H1 (cell line): ENCODE data around the gene GRIA3. TPM values are rescaled to one million over a fixed set of nuclear protein-coding genes. Genes with fewer than 3 reads are reported as not detected.

Experiments used
- CTCF ChIA-PET: fragments of 300-600 bp; sonication (Branson Sonifier 250); formaldehyde crosslinking; loops from one replicate; lab custom pipeline; 2021; ENCODE audit not compliant: partially characterized antibody; lab: Charles Lee
- POLR2A ChIA-PET: fragments of 300-600 bp; sonication (Branson Sonifier 250); formaldehyde crosslinking; loops from one replicate; lab custom pipeline; 2021; ENCODE audit warnings: inconsistent platforms; ENCODE audit not compliant: partially characterized antibody; lab: Charles Lee
- DNase-seq, 2 experiments: peaks; one replicate each; pipeline versions ENCODE4 v3.0.0 to v3.0.0-alpha.2; 2010 to 2022; ENCODE audit warnings: low spot score in 2 of 2, low read depth in 1 of 2, mixed read lengths in 1 of 2
- FAIRE-seq: peaks from 2 replicates; lab custom pipeline; 2011; peaks lifted over from hg19 to GRCh38; lab: Jason Lieb, UNC
- H2AFZ ChIP-seq: 2 replicates; pipeline ENCODE4 v1.8.1; 2012; ENCODE audit warnings: low read length, inconsistent platforms
- H2AK5ac ChIP-seq: 2 replicates; pipeline ENCODE4 v1.6.1; 2013; ENCODE audit warnings: low read depth, low read length
- H2BK120ac ChIP-seq: replicated peaks from 2 replicates; pipeline ENCODE3; 2013; ENCODE audit warnings: low read depth, low read length, inconsistent platforms
- H2BK12ac ChIP-seq: 2 replicates; pipeline ENCODE4 v1.6.1; 2013; ENCODE audit warnings: low read depth, low read length
- H2BK15ac ChIP-seq: 2 replicates; pipeline ENCODE4 v1.6.1; 2013; ENCODE audit warnings: low read length
- H2BK20ac ChIP-seq: 2 replicates; pipeline ENCODE4 v1.6.1; 2013; ENCODE audit warnings: low read length
- H2BK5ac ChIP-seq: 2 replicates; pipeline ENCODE4 v1.6.1; 2013; ENCODE audit warnings: low read depth, low read length
- H3K14ac ChIP-seq: 2 replicates; pipeline ENCODE4 v1.6.1; 2013; ENCODE audit warnings: inconsistent platforms; ENCODE audit not compliant: insufficient read length
- H3K18ac ChIP-seq: 2 replicates; pipeline ENCODE4 v1.6.1; 2013; ENCODE audit warnings: low read length; ENCODE audit errors: extremely low read depth
- H3K23ac ChIP-seq: 2 replicates; pipeline ENCODE4 v1.6.1; 2013; ENCODE audit warnings: inconsistent platforms; ENCODE audit not compliant: insufficient read length
- H3K23me2 ChIP-seq: 2 replicates; pipeline ENCODE4 v1.6.1; 2013; ENCODE audit warnings: low read depth, low read length
- H3K27ac ChIP-seq: 2 replicates; pipeline ENCODE4 v1.6.1; 2011; ENCODE audit warnings: low read depth, low read length, inconsistent platforms
- H3K27me3 ChIP-seq, 4 experiments: replicated peaks in 1 of 4; 1 replicate in 1 of 4; 2 replicates in 3 of 4; pipeline versions ENCODE4 v1.6.1 to v1.8.1; 2011 to 2013; ENCODE audit warnings: low read length in 3 of 4, mild to moderate bottlenecking in 3 of 4, inconsistent platforms in 2 of 4, mixed read lengths in 2 of 4, moderate library complexity in 1 of 4; ENCODE audit not compliant: control insufficient read depth in 3 of 4, insufficient read depth in 3 of 4; ENCODE audit errors: extremely low read depth in 1 of 4
- H3K36me3 ChIP-seq, 4 experiments: 2 replicates each; pipeline versions ENCODE4 v1.6.1 to v1.8.1; 2011 to 2013; ENCODE audit warnings: mild to moderate bottlenecking in 4 of 4, low read length in 3 of 4, moderate library complexity in 2 of 4, control low read depth in 1 of 4, inconsistent platforms in 1 of 4; ENCODE audit not compliant: insufficient read depth in 4 of 4, control insufficient read depth in 2 of 4
- H3K4ac ChIP-seq: replicated peaks from 2 replicates; pipeline ENCODE3; 2013; ENCODE audit warnings: low read length, low read depth, mixed read lengths, inconsistent platforms; ENCODE audit not compliant: insufficient read length
- H3K4me1 ChIP-seq, 4 experiments: replicated peaks in 1 of 4; 1 replicate in 1 of 4; 2 replicates in 3 of 4; pipeline versions ENCODE4 v1.6.1 to v1.8.1; 2011 to 2013; ENCODE audit warnings: low read length in 3 of 4, inconsistent platforms in 2 of 4, mixed read lengths in 1 of 4; ENCODE audit not compliant: insufficient read depth in 4 of 4, control insufficient read depth in 3 of 4
- H3K4me2 ChIP-seq, 2 experiments: 2 replicates each; pipeline versions ENCODE4 v1.6.1 to v1.8.1; 2011 to 2013; ENCODE audit warnings: low read depth in 2 of 2, low read length in 2 of 2, control low read depth in 1 of 2, inconsistent platforms in 1 of 2, mild to moderate bottlenecking in 1 of 2; ENCODE audit not compliant: insufficient read depth in 1 of 2
- H3K4me3 ChIP-seq, 4 experiments: fragments of 200-600, 300-600 bp in 1 of 4; sonication (generic), shearing (Covaris generic), sonication (Bioruptor Twin) in 1 of 4; 2 replicates each; pipeline versions ENCODE4 v1.5.1 to v1.8.1; 2011 to 2016; ENCODE audit warnings: low read length in 4 of 4, low read depth in 3 of 4, control low read depth in 2 of 4, inconsistent platforms in 2 of 4, mild to moderate bottlenecking in 2 of 4, mixed read lengths in 1 of 4, moderate library complexity in 1 of 4; ENCODE audit not compliant: insufficient read depth in 2 of 4; ENCODE audit errors: extremely low read depth in 1 of 4
- H3K56ac ChIP-seq: replicated peaks from 2 replicates; pipeline ENCODE3; 2013; ENCODE audit warnings: low read depth, mild to moderate bottlenecking, mixed read lengths, low read length, inconsistent platforms; ENCODE audit not compliant: insufficient read length
- H3K79me1 ChIP-seq: 2 replicates; pipeline ENCODE4 v1.6.1; 2013; ENCODE audit warnings: low read depth, low read length, control low read depth
- H3K79me2 ChIP-seq, 2 experiments: 2 replicates each; pipeline versions ENCODE4 v1.6.1 to v1.8.1; 2012 to 2013; ENCODE audit warnings: low read length in 2 of 2, mild to moderate bottlenecking in 2 of 2, inconsistent platforms in 1 of 2; ENCODE audit not compliant: insufficient read depth in 2 of 2, control insufficient read depth in 1 of 2
- H3K9ac ChIP-seq, 4 experiments: replicated peaks in 1 of 4; 1 replicate in 1 of 4; 2 replicates in 3 of 4; pipeline versions ENCODE4 v1.6.1 to v1.8.1; 2011 to 2013; ENCODE audit warnings: low read depth in 3 of 4, low read length in 3 of 4, control low read depth in 2 of 4, mild to moderate bottlenecking in 2 of 4, moderate library complexity in 2 of 4, inconsistent platforms in 1 of 4; ENCODE audit errors: extremely low read depth in 1 of 4
- H3K9me3 ChIP-seq, 2 experiments: 2 replicates each; pipeline versions ENCODE4 v1.6.1 to v1.8.1; 2012 to 2013; ENCODE audit warnings: mild to moderate bottlenecking in 2 of 2, moderate library complexity in 2 of 2, control low read depth in 1 of 2, inconsistent platforms in 1 of 2, low read depth in 1 of 2, low read length in 1 of 2, mixed read lengths in 1 of 2; ENCODE audit not compliant: insufficient read depth in 2 of 2
- H4K20me1 ChIP-seq, 2 experiments: replicated peaks in 1 of 2; 2 replicates each; pipeline versions ENCODE3 to v1.8.1; 2011 to 2013; ENCODE audit warnings: inconsistent platforms in 2 of 2, low read length in 2 of 2, mild to moderate bottlenecking in 1 of 2; ENCODE audit not compliant: insufficient read depth in 2 of 2, control insufficient read depth in 1 of 2
- H4K5ac ChIP-seq: 2 replicates; pipeline ENCODE4 v1.6.1; 2013; ENCODE audit warnings: low read length, low read depth, mixed read lengths, inconsistent platforms; ENCODE audit not compliant: insufficient read length
- H4K8ac ChIP-seq: 2 replicates; pipeline ENCODE4 v1.8.0; 2013; ENCODE audit warnings: mild to moderate bottlenecking, moderate library complexity, low read length, inconsistent platforms; ENCODE audit not compliant: insufficient read depth; ENCODE audit errors: extremely low read depth
- H4K91ac ChIP-seq: replicated peaks from 2 replicates; pipeline ENCODE3; 2013; ENCODE audit warnings: low read length, mixed read lengths, inconsistent platforms; ENCODE audit not compliant: insufficient read length
- BACH1 ChIP-seq: IDR thresholded peaks from 2 replicates; pipeline ENCODE4 v1.6.1; 2012; ENCODE audit warnings: low read length, improper control_type of control experiment
- CBX5 ChIP-seq: fragments of 300-800, 300-1000 bp; sonication (generic); IDR thresholded peaks from 2 replicates; pipeline ENCODE4 v1.7.1; 2016; ENCODE audit warnings: antibody characterized with exemption, low read length, low read depth
- CEBPB ChIP-seq: IDR thresholded peaks from 2 replicates; pipeline ENCODE4 v1.6.1; 2012; ENCODE audit warnings: low read depth, low read length
- CTBP2 ChIP-seq: IDR thresholded peaks from 2 replicates; pipeline ENCODE4 v1.7.0; 2011; ENCODE audit warnings: borderline replicate concordance, mild to moderate bottlenecking, moderate library complexity, mixed read lengths, low read length; ENCODE audit not compliant: insufficient read depth, insufficient read length
- GTF2F1 ChIP-seq: IDR thresholded peaks from 2 replicates; pipeline ENCODE4 v1.6.1; 2012; ENCODE audit warnings: low read depth, low read length, improper control_type of control experiment, borderline replicate concordance
- HDAC2 ChIP-seq, 2 experiments: fragments of 300-600 bp in 1 of 2; sonication (generic) in 1 of 2; IDR thresholded peaks; 2 replicates each; pipeline ENCODE4 v1.6.1; 2011 to 2012; ENCODE audit warnings: low read depth in 2 of 2, low read length in 2 of 2, mild to moderate bottlenecking in 2 of 2, moderate library complexity in 2 of 2, borderline replicate concordance in 1 of 2, inconsistent platforms in 1 of 2
- KDM4A ChIP-seq: IDR thresholded peaks from one replicate; pipeline ENCODE4 v1.7.1; 2012; ENCODE audit warnings: low read depth, mild to moderate bottlenecking, moderate library complexity, low read length, inconsistent platforms; ENCODE audit not compliant: severe bottlenecking
- NANOG ChIP-seq: IDR thresholded peaks from 2 replicates; pipeline ENCODE4 v1.6.1; 2011; ENCODE audit warnings: low read length, low read depth, mild to moderate bottlenecking, inconsistent platforms; ENCODE audit not compliant: insufficient read depth, poor library complexity, severe bottlenecking
- POLR2AphosphoS5 ChIP-seq: IDR thresholded peaks from 2 replicates; pipeline ENCODE4 v1.6.1; 2011; ENCODE audit warnings: low read depth, low read length
- SIN3A ChIP-seq, 2 experiments: IDR thresholded peaks in 1 of 2; conservative IDR thresholded peaks in 1 of 2; 2 replicates each; pipeline ENCODE4 v1.6.1; 2011 to 2012; ENCODE audit warnings: low read length in 2 of 2, improper control_type of control experiment in 1 of 2, low read depth in 1 of 2, mild to moderate bottlenecking in 1 of 2
- SP4 ChIP-seq: IDR thresholded peaks from 2 replicates; pipeline ENCODE4 v1.6.1; 2012; ENCODE audit warnings: low read length, inconsistent platforms
- SRF ChIP-seq: IDR thresholded peaks from 2 replicates; pipeline ENCODE4 v1.6.1; 2011; ENCODE audit warnings: mild to moderate bottlenecking, low read depth, low read length, moderate library complexity
- TCF12 ChIP-seq: IDR thresholded peaks from 2 replicates; pipeline ENCODE4 v1.6.1; 2011; ENCODE audit warnings: low read depth, mild to moderate bottlenecking, low read length
- YY1 ChIP-seq: IDR thresholded peaks from 2 replicates; pipeline ENCODE4 v1.6.1; 2011; ENCODE audit warnings: low read depth, mild to moderate bottlenecking, low read length
- ZNF274 ChIP-seq: IDR thresholded peaks from 2 replicates; pipeline ENCODE4 v1.7.0; 2012; ENCODE audit warnings: low read length, borderline replicate concordance; ENCODE audit errors: extremely low read depth
- WGBS, 2 experiments: shearing (Covaris generic) in 1 of 2; methylation state at CpG; one replicate each; pipeline versions ENCODE4 v1.1.6 to v1.1.7; 2013 to 2015; ENCODE audit warnings: low lambda C conversion rate in 2 of 2, mixed read lengths in 2 of 2, inconsistent platforms in 1 of 2, low coverage in 1 of 2, missing lambda C conversion rate in 1 of 2; ENCODE audit not compliant: insufficient replicate concordance in 2 of 2, insufficient coverage in 1 of 2, insufficient read length in 1 of 2; ENCODE audit errors: extremely low coverage in 1 of 2, missing lambda C conversion rate in 1 of 2; 5-methylcytosine and 5-hydroxymethylcytosine counted together
- polyA plus RNA-seq, 7 experiments: library from polyadenylated mRNA; depleted of rRNA in 3 of 7; stranded (reverse) in 5 of 7; unstranded in 2 of 7; fragments of >200 nt in 5 of 7; fragments of 200-250 nt in 2 of 7; gene quantifications; 1 replicate in 5 of 7; 2 replicates in 1 of 7; 4 replicates in 1 of 7; pipeline versions ENCODE4 v1.2.1 to v1.2.3, GENCODE V29; 2011 to 2013; ENCODE audit warnings: missing spikeins in 2 of 7, mixed read lengths in 2 of 7
- total RNA-seq: library from RNA; stranded (reverse); fragmentation: NEBNext Ultra II Directional; extraction: Animal tissue kit (Norgen Biotek cat#: 25700); gene quantifications from 2 replicates; pipeline ENCODE4 v1.2.1, GENCODE V29; 2021

The GRIA3 gene
- total and polyA plus RNA-seq, 2 of the 8 experiments (the other 6 are each of a cell fraction or from before 2014, with no cell fraction given) = 2.6 to 3.0 TPM

DNA sequence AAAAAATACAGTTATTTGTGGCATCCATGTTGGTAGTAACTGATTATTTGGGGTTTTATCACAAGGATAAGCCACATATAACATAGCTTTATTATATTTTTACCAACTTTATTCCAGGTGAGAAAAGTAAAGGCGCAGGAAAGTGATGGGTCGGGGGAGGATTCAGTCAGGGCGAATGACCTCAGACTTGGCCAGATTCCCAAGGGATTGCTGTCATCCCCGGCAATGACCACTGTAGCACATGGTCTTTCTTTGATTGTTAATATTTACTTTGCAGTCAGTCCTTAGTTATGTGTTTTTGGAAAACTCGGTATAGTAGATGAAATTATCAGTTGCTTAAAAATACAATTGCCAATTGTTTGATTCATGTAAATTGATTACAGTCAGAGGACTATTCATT, 17.6 kb downstream of the GRIA3 start:
- DNase-seq = no peak
- TF ChIP-seq BACH1 = no peak
- TF ChIP-seq TCF12 = no peak
- no peak for TF ChIP-seq YY1
- TF ChIP-seq CEBPB = no peak
- no peak for TF ChIP-seq ZNF274
- TF ChIP-seq GTF2F1 = no peak
- TF ChIP-seq KDM4A = no peak
- no peak for TF ChIP-seq HDAC2 (IDR thresholded peaks at IDR 0.05; ENCODE audit: borderline replicate concordance in 1 of 2, low read depth in 2 of 2, low read length in 2 of 2)
- TF ChIP-seq POLR2AphosphoS5 = no peak
- no peak for TF ChIP-seq SIN3A (conservative IDR thresholded peaks at IDR 0.05 in 1 of 2, IDR thresholded peaks at IDR 0.05 in 1 of 2; ENCODE audit: low read depth in 1 of 2, low read length in 2 of 2)
- no peak for TF ChIP-seq SRF
- no peak for TF ChIP-seq CBX5
- no peak for TF ChIP-seq NANOG
- no peak for TF ChIP-seq CTBP2
- no peak for TF ChIP-seq SP4

More for the DNA sequence above, 17.6 kb downstream of the GRIA3 start:
- CTCF ChIA-PET = interaction anchor here (1.4 to 3.5 kb wide), 4 partner anchors 10 to 221 kb away, joined by 3 to 22 read pairs (median 4); no protein-coding TSS in a partner anchor
- H3K79me2 ChIP-seq = no peaks in the 10 kb centered on the region
- H3K23me2 ChIP-seq = no peaks in the 10 kb centered on the region
- no peak overlapping the region for H3K9ac ChIP-seq
- no peaks in the 10 kb centered on the region for H3K79me1 ChIP-seq
- no peak overlapping the region for H2BK20ac ChIP-seq
- H2BK120ac ChIP-seq = no peak overlapping the region
- no peak overlapping the region for H3K18ac ChIP-seq
- no peak overlapping the region for H3K14ac ChIP-seq
- no peak overlapping the region for H2AK5ac ChIP-seq
- no peaks in the 10 kb centered on the region for H3K27me3 ChIP-seq
- H4K20me1 ChIP-seq = no peaks in the 10 kb centered on the region
- FAIRE-seq = no peak
- H3K56ac ChIP-seq = no peak overlapping the region
- H2AFZ ChIP-seq = no peak overlapping the region
- H4K5ac ChIP-seq = no peak overlapping the region
- no peak overlapping the region for H3K4me2 ChIP-seq
- H2BK15ac ChIP-seq = no peak overlapping the region
- no peak overlapping the region for H4K8ac ChIP-seq
- H3K4ac ChIP-seq = no peak overlapping the region
- H3K9me3 ChIP-seq = no peaks in the 10 kb centered on the region
- POLR2A ChIA-PET = no interaction called here
- H3K36me3 ChIP-seq = no peaks in the 10 kb centered on the region
- H2BK5ac ChIP-seq = no peak overlapping the region
- H3K4me3 ChIP-seq = no peak overlapping the region
- H2BK12ac ChIP-seq = no peak overlapping the region
- no peak overlapping the region for H3K23ac ChIP-seq
- no peak overlapping the region for H4K91ac ChIP-seq
- H3K4me1 ChIP-seq = no peaks in the 10 kb centered on the region
- no peak overlapping the region for H3K27ac ChIP-seq
- 88% methylated on average over 3 of the region's 5 CpGs; no CpG with 5 or more reads in 1 of the 2 experiments for WGBS, 2 experiments
